ENCODE measurements around the gene IMMP2L.

DNA sequence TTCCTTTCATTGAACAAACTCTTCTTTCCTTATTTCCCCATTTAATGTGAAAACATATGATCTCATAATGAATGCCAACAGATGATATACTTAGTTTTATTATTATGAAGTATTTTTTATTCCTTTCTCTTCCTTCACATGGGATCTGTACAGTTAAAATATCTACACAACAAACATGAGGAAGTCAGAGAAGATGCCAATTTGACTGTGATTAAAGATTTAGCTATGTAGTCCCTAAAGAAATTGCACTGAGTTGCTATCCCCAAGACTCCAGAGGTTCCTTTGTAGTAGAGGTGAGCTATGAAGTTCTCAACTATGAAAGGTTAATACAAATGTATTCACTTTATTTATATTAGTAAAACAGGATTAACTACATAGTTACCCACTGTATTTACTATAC lies 532.0 kb downstream of the IMMP2L start:
- no peak for TF ChIP-seq POLR2A (IDR thresholded peaks at IDR 0.05)
- TF ChIP-seq, protein P1, sequence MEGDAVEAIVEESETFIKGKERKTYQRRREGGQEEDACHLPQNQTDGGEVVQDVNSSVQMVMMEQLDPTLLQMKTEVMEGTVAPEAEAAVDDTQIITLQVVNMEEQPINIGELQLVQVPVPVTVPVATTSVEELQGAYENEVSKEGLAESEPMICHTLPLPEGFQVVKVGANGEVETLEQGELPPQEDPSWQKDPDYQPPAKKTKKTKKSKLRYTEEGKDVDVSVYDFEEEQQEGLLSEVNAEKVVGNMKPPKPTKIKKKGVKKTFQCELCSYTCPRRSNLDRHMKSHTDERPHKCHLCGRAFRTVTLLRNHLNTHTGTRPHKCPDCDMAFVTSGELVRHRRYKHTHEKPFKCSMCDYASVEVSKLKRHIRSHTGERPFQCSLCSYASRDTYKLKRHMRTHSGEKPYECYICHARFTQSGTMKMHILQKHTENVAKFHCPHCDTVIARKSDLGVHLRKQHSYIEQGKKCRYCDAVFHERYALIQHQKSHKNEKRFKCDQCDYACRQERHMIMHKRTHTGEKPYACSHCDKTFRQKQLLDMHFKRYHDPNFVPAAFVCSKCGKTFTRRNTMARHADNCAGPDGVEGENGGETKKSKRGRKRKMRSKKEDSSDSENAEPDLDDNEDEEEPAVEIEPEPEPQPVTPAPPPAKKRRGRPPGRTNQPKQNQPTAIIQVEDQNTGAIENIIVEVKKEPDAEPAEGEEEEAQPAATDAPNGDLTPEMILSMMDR (IDR thresholded peaks at IDR 0.05) = no peak

All from uterus (tissue), 2 donors.